22Rv1 (cell line): ENCODE data around the gene CCNA2.

Source experiments
- H3K27ac ChIP-seq: fragments of 450-650 bp; 2 replicates; pipeline ENCODE4 v1.5.1; 2017
- ZFX ChIP-seq: fragments of 450-650 bp; IDR thresholded peaks from 2 replicates; pipeline ENCODE4 v1.6.1; 2017; ENCODE audit warnings: antibody characterized with exemption, borderline replicate concordance
- TF ChIP-seq, protein P1 (sequence below): fragments of 450-650 bp; IDR thresholded peaks from 2 replicates; pipeline ENCODE4 v1.5.1; 2017; ENCODE audit warnings: mild to moderate bottlenecking

The CCNA2 gene

DNA sequence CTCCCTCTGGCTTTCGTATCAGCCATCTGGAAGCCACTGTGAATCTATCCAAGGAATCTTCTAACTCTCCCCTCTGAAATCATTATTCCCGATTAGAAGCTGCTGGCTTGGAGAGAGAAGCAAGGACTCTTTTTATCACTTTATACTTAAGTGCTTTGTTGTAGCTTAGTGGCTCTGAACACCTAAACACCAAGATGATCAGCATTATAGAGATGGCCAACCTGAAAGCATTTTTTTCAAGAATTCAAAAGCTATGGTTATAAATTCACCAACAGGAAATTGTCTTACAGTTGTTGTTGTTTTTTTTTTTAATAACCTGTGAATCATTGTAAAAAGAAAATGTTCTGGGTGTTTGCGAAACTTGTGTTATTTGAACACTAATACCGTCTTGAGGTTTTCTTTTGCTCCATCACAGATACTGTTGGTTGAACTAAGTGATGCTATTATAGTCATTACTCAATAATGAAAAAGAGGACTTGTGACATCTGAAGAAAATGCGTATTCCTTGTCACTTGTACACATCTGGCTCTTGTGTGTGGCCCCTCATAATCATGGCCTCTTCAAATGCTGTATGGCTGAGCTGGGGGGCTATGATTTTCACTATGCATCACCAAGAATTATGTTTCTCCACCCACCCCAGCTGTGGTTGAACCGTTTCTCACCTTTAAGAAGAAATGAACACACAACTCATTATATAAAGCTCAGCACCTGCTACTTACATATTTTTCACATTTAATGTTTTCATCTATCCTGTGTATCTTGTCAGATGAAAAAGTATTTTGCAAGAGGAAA lies 46.9 kb downstream of the CCNA2 start:
- TF ChIP-seq, protein P1, sequence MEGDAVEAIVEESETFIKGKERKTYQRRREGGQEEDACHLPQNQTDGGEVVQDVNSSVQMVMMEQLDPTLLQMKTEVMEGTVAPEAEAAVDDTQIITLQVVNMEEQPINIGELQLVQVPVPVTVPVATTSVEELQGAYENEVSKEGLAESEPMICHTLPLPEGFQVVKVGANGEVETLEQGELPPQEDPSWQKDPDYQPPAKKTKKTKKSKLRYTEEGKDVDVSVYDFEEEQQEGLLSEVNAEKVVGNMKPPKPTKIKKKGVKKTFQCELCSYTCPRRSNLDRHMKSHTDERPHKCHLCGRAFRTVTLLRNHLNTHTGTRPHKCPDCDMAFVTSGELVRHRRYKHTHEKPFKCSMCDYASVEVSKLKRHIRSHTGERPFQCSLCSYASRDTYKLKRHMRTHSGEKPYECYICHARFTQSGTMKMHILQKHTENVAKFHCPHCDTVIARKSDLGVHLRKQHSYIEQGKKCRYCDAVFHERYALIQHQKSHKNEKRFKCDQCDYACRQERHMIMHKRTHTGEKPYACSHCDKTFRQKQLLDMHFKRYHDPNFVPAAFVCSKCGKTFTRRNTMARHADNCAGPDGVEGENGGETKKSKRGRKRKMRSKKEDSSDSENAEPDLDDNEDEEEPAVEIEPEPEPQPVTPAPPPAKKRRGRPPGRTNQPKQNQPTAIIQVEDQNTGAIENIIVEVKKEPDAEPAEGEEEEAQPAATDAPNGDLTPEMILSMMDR, result no peak
- no peak for TF ChIP-seq ZFX
- H3K27ac ChIP-seq, result no peak overlapping the region

DNA sequence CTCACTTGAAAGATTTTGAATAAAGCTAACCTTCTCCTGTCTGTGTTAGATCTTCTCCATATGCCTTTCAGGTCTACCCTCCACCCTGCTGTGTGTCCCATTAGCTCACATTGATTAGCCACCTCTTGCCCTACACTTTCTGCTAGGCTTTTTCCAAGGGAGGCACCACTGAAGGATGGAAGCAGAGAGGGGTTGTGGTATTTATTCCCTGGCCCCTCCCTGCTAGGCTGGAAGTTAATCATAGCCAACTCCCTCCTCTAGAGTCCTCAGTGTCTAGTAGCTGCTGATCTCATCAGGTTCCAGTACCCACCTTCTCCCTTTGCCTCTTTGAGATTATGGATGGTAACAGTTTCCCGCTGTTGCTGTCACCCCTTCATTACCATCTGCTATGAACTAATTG lies 49.8 kb downstream of the CCNA2 start:
- no peak for TF ChIP-seq ZFX
- TF ChIP-seq, protein P1, result no peak
- no peak overlapping the region for H3K27ac ChIP-seq

DNA sequence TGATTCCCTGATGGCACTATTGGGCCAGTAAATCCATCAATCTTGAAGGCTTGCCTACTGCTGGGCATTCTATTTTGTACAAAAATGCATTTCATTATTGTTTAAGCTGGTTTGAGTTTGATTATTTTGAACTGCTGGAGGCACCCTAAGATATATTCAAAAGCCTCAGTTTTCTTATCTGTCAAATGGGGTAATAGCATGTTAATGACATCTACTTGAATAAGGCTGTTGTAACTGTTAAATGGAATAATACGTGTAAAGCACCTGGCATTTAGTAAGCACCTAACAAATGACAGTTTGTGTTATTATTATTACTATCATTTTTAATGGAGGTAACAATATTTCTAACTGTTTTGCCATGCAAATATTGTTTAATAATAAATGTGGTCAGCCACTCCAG lies 51.8 kb downstream of the CCNA2 start:
- no peak for TF ChIP-seq ZFX
- TF ChIP-seq, protein P1, result no peak
- no peak overlapping the region for H3K27ac ChIP-seq

DNA sequence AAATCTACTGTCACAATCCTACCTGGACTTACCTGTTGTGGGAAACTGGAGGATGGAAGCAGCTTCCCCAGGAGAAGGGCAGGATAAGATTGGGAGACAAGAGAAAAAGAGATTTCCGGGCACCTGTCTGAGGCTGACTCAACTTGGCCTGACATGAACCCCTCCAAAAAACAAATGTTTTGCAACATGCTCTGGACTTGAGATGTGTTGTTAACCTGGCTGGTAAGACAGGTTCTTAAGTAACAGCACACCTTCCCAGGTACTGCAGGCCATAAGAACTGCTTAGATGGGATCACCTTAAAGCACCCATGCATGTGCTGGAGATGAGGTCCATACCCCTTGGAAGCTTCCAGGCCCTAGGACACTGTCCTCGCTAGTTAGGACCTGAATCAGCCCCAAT lies 54.3 kb downstream of the CCNA2 start:
- H3K27ac ChIP-seq, result no peak overlapping the region
- TF ChIP-seq ZFX, result no peak
- TF ChIP-seq, protein P1, result no peak

DNA sequence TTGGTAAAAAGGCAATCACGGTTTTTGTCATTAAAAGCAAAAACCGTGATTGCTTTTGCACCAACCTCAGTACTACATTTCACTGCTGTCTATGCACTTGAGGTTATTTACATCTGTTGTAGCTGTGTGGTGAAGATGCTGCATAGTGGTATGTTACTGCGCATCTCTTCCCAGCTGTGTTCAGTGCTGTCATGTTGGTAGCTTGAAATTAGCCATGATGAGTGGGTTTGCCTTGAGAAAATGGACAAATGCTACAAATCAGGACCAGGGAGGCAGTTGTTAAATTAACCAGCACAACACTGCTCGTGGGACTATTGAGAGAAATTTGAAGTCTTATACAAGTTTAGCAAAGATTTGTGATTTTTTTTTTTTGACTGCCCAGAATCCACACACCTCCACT lies 56.5 kb downstream of the CCNA2 start:
- TF ChIP-seq ZFX, result no peak
- TF ChIP-seq, protein P1, result no peak
- no peak overlapping the region for H3K27ac ChIP-seq
